Measurements from ENCODE around the gene PLK5. TPM values are rescaled to one million over a fixed set of nuclear protein-coding genes. Genes with fewer than 3 reads are reported as not detected.
"Not testable (repeated sequence)": the region's sequence is repeated elsewhere in the genome, so short reads cannot be mapped to it uniquely, and the experiment has no call there.

PLK5 gene
- total and polyA plus RNA-seq, 2 of the 4 experiments (the other 2 are of a cell fraction): not detected

- H2BK20ac ChIP-seq (ENCODE audit: low read depth, low read length); H2BK120ac ChIP-seq (ENCODE audit: low read depth, low read length); H4K91ac ChIP-seq (ENCODE audit: insufficient read depth, low read depth, low read length); dilution Hi-C loops (cut with HindIII; ENCODE audit: low sequenced_read_pairs, unreplicated experiment); H3K4me1 ChIP-seq (ENCODE audit: control insufficient read depth, insufficient read depth, low read length); H2BK15ac ChIP-seq (ENCODE audit: low read depth, low read length); H3K18ac ChIP-seq (ENCODE audit: low read depth, low read length); intact Hi-C loops (cut with micrococcal nuclease); H3K4me3 ChIP-seq (ENCODE audit: insufficient read depth, low read depth, low read length); H2AK9ac ChIP-seq (replicated peaks; ENCODE audit: low read depth, low read length, poor library complexity); H4K8ac ChIP-seq (ENCODE audit: low read depth in 2 of 2, low read length in 2 of 2); H3K9ac ChIP-seq (ENCODE audit: low read depth, low read length); H3K27ac ChIP-seq (ENCODE audit: insufficient read depth, low read length); in situ Hi-C loops (cut with MboI; ENCODE audit: low sequenced_read_pairs); H2AFZ ChIP-seq (replicated peaks; ENCODE audit: low read length, poor library complexity); H3K4me2 ChIP-seq (ENCODE audit: low read depth, low read length); H3K36me3 ChIP-seq (ENCODE audit: control insufficient read depth, insufficient read depth, low read length); DNase-seq; H4K5ac ChIP-seq (ENCODE audit: low read depth, low read length); H3K4ac ChIP-seq (ENCODE audit: low read depth, low read length); H3K56ac ChIP-seq (ENCODE audit: extremely low read depth, insufficient read depth, low read length); POLR2A ChIA-PET (ENCODE audit: unreplicated experiment); H3K9me1 ChIP-seq (ENCODE audit: insufficient read depth, low read length); H2BK5ac ChIP-seq (ENCODE audit: low read depth, low read length, poor library complexity, severe bottlenecking); H3K23ac ChIP-seq (ENCODE audit: low read depth, low read length); BruUV-seq (replicated peaks); H3K27me3 ChIP-seq (ENCODE audit: control insufficient read depth, insufficient read depth, low read length); ATAC-seq (ENCODE audit: low read depth); H3K14ac ChIP-seq (replicated peaks; ENCODE audit: low read depth, low read length); H2AK5ac ChIP-seq (ENCODE audit: low read depth, low read length); H3K9me3 ChIP-seq (ENCODE audit: control insufficient read depth, insufficient read depth, low read length): not testable (repeated sequence)
- 92% methylated on average over 2 of the region's 9 CpGs; no CpG with 5 or more reads in 1 of the 2 experiments for WGBS, 2 experiments (ENCODE audit: extremely low coverage in 2 of 2, insufficient read length in 1 of 2)
- Histone ChIP-seq H3K79me1 (ENCODE audit: low read depth in 1 of 2, low read length in 2 of 2) (peaks cover 10 to 48% of the 10 kb centered on the region in 2 experiments), H4K20me1 (ENCODE audit: insufficient read depth, low read length) (peaks cover 45% of the 10 kb centered on the region)
- CTCF ChIA-PET: interaction anchor here (0.5 kb wide), 1 partner anchor 11 kb away, joined by 3 read pairs; no protein-coding TSS in a partner anchor
These were observed 46.8 kb upstream of the PLK5 start for GRCh38 chr19:1477056-1477455.

All from IMR-90 (cell line).